ENCODE results near the gene F13B. TPM values are rescaled to one million over a fixed set of nuclear protein-coding genes. Genes with fewer than 3 reads are reported as not detected.
"Not testable (repeated sequence)": the region's sequence is repeated elsewhere in the genome, so short reads cannot be mapped to it uniquely, and the experiment has no call there.

Gene F13B
- polyA plus RNA-seq, 1 donor, result 28.9 TPM

- no CpG with 5 or more reads among the region's 1 CpG for WGBS (ENCODE audit: insufficient coverage, low lambda C conversion rate)
- no peak overlapping the region for H3K27ac ChIP-seq (ENCODE audit: low read length)
- no peak for DNase-seq
Measured at GRCh38 chr1:197016751-197017150, 50.3 kb downstream of the F13B start.

GRCh38 chr1:197013234-197013633 is 53.8 kb downstream of the F13B start:
- no peaks in the 10 kb centered on the region for H3K9me3 ChIP-seq (ENCODE audit: control insufficient read depth, low read depth, low read length)
- no peaks in the 10 kb centered on the region for H3K36me3 ChIP-seq (ENCODE audit: control insufficient read depth, insufficient read depth, low read length)
- no peaks in the 10 kb centered on the region for H3K27me3 ChIP-seq (ENCODE audit: control insufficient read depth, insufficient read depth, low read length)
- no peak overlapping the region for H3K4me3 ChIP-seq (ENCODE audit: low read length)
- DNase-seq, result no peak
- H3K27ac ChIP-seq (ENCODE audit: low read length), result no peak overlapping the region
- WGBS (ENCODE audit: insufficient coverage, low lambda C conversion rate), result no CpG with 5 or more reads among the region's 3 CpGs
- H3K4me1 ChIP-seq (ENCODE audit: control insufficient read depth, insufficient read depth, low read length), result no peaks in the 10 kb centered on the region

More at GRCh38 chr1:197016751-197017150, 50.3 kb downstream of the F13B start:
- Histone ChIP-seq H3K4me3 (ENCODE audit: low read length) (no peak overlapping the region), H3K4me1 (ENCODE audit: control insufficient read depth, insufficient read depth, low read length) (no peaks in the 10 kb centered on the region), H3K36me3 (ENCODE audit: control insufficient read depth, insufficient read depth, low read length) (no peaks in the 10 kb centered on the region), H3K27me3 (ENCODE audit: control insufficient read depth, insufficient read depth, low read length) (no peaks in the 10 kb centered on the region), H3K9me3 (ENCODE audit: control insufficient read depth, low read depth, low read length) (no peaks in the 10 kb centered on the region)

DNA sequence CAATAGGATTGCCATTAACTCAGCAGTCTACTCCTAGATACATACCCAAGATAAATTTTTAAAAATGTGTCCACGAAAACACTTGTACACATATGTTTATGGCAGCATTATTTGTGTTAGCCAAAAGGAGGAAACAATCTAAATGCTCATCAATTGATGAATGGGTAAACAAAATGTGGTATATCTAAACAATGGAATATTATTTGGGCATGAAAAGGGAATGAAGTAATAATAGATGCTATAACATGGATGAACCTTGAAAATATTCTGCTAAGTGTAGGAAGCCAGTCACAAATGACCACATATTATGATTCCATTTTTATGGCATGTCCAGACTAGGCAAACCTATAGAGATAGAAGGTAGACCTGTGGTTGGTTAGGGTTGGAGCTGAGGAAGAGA is 55.4 kb downstream of the F13B start:
- Histone ChIP-seq H3K9me3 (ENCODE audit: control insufficient read depth, low read depth, low read length) (no peaks in the 10 kb centered on the region), H3K4me1 (ENCODE audit: control insufficient read depth, insufficient read depth, low read length) (no peaks in the 10 kb centered on the region), H3K36me3 (ENCODE audit: control insufficient read depth, insufficient read depth, low read length) (no peaks in the 10 kb centered on the region), H3K27me3 (ENCODE audit: control insufficient read depth, insufficient read depth, low read length) (no peaks in the 10 kb centered on the region), H3K27ac (ENCODE audit: low read length) (no peak overlapping the region), H3K4me3 (ENCODE audit: low read length) (no peak overlapping the region)
- WGBS (ENCODE audit: insufficient coverage, low lambda C conversion rate), result 100% methylated on average over 1 of the region's 1 CpG
- DNase-seq, result no peak

DNA sequence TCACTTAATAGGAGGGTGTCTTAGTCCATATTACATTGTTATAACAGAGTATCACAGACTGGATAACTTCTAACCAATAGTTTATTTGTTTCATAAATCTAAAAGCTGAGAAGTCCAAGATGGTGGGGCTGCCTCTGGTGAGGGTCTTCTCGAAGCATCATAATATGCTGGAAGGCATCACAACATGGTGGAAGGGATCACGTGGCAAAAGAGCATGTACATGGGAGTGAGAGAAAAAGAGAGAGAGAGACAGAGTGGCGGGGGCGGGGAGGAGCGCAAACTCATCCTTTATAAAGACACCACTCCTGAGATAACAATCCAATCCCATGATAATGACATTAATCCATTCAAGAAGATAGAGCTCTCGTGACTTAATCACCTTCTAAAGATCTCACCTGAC is 58.2 kb downstream of the F13B start:
- WGBS (ENCODE audit: insufficient coverage, low lambda C conversion rate), result 40% methylated on average over 1 of the region's 6 CpGs
- Histone ChIP-seq H3K36me3 (ENCODE audit: control insufficient read depth, insufficient read depth, low read length) (no peaks in the 10 kb centered on the region), H3K4me3 (ENCODE audit: low read length) (no peak overlapping the region), H3K9me3 (ENCODE audit: control insufficient read depth, low read depth, low read length) (no peaks in the 10 kb centered on the region), H3K27ac (ENCODE audit: low read length) (no peak overlapping the region), H3K4me1 (ENCODE audit: control insufficient read depth, insufficient read depth, low read length) (no peaks in the 10 kb centered on the region), H3K27me3 (ENCODE audit: control insufficient read depth, insufficient read depth, low read length) (no peaks in the 10 kb centered on the region)
- DNase-seq, result no peak

DNA sequence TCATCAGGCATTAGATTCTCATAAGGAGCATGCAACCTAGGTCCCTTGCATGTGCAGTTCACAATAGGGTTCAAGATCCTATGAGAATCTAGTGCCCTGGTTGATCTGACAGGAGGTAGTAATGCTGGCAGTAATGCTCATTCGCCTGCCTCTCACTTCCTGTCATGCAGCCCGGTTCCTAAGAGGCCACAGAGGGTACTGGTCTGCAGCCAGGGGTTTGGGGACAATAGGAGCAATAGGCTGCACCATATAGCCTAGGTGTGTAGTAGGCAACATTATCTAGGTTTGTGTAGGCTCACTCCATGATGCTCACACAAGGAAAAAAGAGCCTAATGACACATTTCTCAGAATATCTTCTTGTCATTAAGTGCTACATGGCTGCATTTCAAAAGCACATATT is 63.9 kb downstream of the F13B start:
- no peaks in the 10 kb centered on the region for H3K9me3 ChIP-seq (ENCODE audit: control insufficient read depth, low read depth, low read length)
- WGBS (ENCODE audit: insufficient coverage, low lambda C conversion rate), result no CpG with 5 or more reads among the region's 2 CpGs
- no peaks in the 10 kb centered on the region for H3K27me3 ChIP-seq (ENCODE audit: control insufficient read depth, insufficient read depth, low read length)

DNA sequence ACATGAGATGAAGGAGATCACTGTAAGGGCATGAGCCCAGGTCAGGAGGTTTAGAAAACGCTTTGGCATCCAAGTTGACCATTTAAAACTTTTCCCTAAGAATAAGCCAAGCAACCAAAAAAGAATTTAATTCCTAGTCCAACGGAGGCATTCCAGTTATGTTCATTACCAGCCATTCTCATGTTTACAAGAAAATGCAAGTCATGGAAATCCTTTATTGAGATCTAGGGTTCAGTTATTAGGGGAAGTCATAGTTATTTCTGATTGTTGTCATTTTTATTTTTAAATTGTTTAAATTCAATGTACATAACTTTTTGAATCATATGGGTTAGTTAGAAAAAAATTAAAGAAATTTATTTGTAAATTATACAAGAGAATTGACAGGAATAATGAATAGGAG is 65.2 kb downstream of the F13B start:
- Histone ChIP-seq H3K27me3 (ENCODE audit: control insufficient read depth, insufficient read depth, low read length) (no peaks in the 10 kb centered on the region), H3K4me3 (ENCODE audit: low read length) (no peak overlapping the region), H3K9me3 (ENCODE audit: control insufficient read depth, low read depth, low read length) (no peaks in the 10 kb centered on the region), H3K36me3 (ENCODE audit: control insufficient read depth, insufficient read depth, low read length) (no peaks in the 10 kb centered on the region), H3K4me1 (ENCODE audit: control insufficient read depth, insufficient read depth, low read length) (no peaks in the 10 kb centered on the region), H3K27ac (ENCODE audit: low read length) (no peak overlapping the region)
- WGBS (ENCODE audit: insufficient coverage, low lambda C conversion rate), result no CpG with 5 or more reads among the region's 2 CpGs
- no peak for DNase-seq

More for the DNA sequence above, 63.9 kb downstream of the F13B start:
- Histone ChIP-seq H3K4me1 (ENCODE audit: control insufficient read depth, insufficient read depth, low read length) (no peaks in the 10 kb centered on the region), H3K27ac (ENCODE audit: low read length) (no peak overlapping the region), H3K36me3 (ENCODE audit: control insufficient read depth, insufficient read depth, low read length) (no peaks in the 10 kb centered on the region), H3K4me3 (ENCODE audit: low read length) (no peak overlapping the region)
- DNase-seq, result no peak

- no peak for DNase-seq
- Histone ChIP-seq H3K36me3 (ENCODE audit: control insufficient read depth, insufficient read depth, low read length) (no peaks in the 10 kb centered on the region), H3K9me3 (ENCODE audit: control insufficient read depth, low read depth, low read length) (no peaks in the 10 kb centered on the region), H3K27me3 (ENCODE audit: control insufficient read depth, insufficient read depth, low read length) (no peaks in the 10 kb centered on the region), H3K27ac (ENCODE audit: low read length) (no peak overlapping the region), H3K4me3 (ENCODE audit: low read length) (no peak overlapping the region), H3K4me1 (ENCODE audit: control insufficient read depth, insufficient read depth, low read length) (no peaks in the 10 kb centered on the region)
- WGBS (ENCODE audit: insufficient coverage, low lambda C conversion rate), result no CpG with 5 or more reads among the region's 1 CpG
Measured at GRCh38 chr1:196997423-196997822, 69.6 kb downstream of the F13B start.

DNA sequence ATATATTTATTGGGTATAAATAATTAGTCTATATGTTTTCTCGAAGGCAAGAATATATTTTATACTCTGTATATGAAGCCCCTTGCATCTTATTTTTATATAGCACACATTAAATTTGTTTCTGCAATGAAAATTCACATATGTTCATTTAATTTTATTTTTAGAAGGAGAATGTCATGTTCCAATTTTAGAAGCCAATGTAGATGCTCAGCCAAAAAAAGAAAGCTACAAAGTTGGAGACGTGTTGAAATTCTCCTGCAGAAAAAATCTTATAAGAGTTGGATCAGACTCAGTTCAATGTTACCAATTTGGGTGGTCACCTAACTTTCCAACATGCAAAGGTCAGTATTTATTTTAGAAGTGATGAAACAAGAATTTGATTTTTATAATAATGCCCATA is 73.1 kb downstream of the F13B start:
- no peak for DNase-seq
- 83% methylated on average over 1 of the region's 2 CpGs for WGBS (ENCODE audit: insufficient coverage, low lambda C conversion rate)
- Histone ChIP-seq H3K4me3 (ENCODE audit: low read length) (no peak overlapping the region), H3K27me3 (ENCODE audit: control insufficient read depth, insufficient read depth, low read length) (no peaks in the 10 kb centered on the region), H3K9me3 (ENCODE audit: control insufficient read depth, low read depth, low read length) (no peaks in the 10 kb centered on the region), H3K27ac (ENCODE audit: low read length) (no peak overlapping the region), H3K36me3 (ENCODE audit: control insufficient read depth, insufficient read depth, low read length) (no peaks in the 10 kb centered on the region), H3K4me1 (ENCODE audit: control insufficient read depth, insufficient read depth, low read length) (no peaks in the 10 kb centered on the region)

- not testable (repeated sequence) for H3K36me3 ChIP-seq (ENCODE audit: control insufficient read depth, insufficient read depth, low read length); H3K4me3 ChIP-seq (ENCODE audit: low read length); H3K27me3 ChIP-seq (ENCODE audit: control insufficient read depth, insufficient read depth, low read length); H3K9me3 ChIP-seq (ENCODE audit: control insufficient read depth, low read depth, low read length); H3K27ac ChIP-seq (ENCODE audit: low read length); H3K4me1 ChIP-seq (ENCODE audit: control insufficient read depth, insufficient read depth, low read length)
- WGBS (ENCODE audit: insufficient coverage, low lambda C conversion rate), result 43% methylated on average over 1 of the region's 11 CpGs
- peak; percentile 22 to 47 for DNase-seq
Measured at GRCh38 chr1:196991919-196992651, 75.0 kb downstream of the F13B start.

Measured in large intestine (tissue), 3 donors.